ENCODE measurements around the gene TMEM179B.

Gene TMEM179B

DNA sequence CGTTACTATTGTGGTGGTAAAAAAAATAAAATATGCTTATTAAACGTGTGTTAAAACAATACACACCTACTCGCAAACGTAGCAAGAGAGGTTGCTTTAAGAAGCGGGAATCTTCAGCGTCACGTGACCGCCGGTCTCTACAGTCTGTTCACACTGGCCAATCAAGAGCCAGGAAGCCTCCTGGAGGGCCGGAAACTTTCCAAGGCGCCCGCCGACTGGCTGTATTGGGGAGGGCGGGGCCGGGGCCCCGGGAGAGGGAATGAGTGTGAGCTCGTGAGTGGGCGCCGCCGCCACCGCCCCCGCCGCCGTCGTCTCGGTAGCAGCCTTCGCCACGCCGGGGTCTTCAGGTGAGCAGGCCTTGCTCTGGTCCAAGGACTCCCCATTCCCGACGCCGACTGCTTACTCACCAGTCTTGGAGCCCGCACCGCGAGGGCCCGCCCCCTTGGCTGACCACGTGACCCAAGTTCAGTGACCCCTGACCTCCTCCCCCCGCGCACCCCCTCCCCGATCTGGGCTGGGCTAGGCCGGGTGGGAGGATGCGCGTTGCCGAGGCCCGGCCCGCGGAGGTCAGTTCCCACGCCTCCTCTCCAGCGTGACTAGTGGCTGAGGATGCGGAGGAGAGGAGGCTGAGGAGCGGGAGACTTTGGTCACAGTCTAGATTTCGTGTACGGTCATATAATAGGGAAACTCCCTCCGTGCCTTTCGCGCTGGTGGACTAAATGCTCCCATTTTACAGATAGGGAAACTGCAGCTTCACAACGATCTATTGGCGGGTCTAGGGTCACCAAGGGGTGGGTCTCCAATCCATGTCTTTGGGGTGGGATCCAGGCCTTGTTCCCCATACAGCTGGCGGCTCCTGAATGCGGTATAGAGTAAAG is 15.8 kb upstream of the TMEM179B start, which contains the start of gene TAF6L:
TAF6L (plus strand) TSS at position 253 of the 878 bp plus-strand sequence. CDS start 4,388 bp downstream, outside the sequence.
- Histone ChIP-seq H3K79me2 (ENCODE audit: control insufficient read depth, insufficient read depth, low read length) (peaks cover 4% of the 10 kb centered on the region), H2BK5ac (ENCODE audit: low read length) (peak within 1 kb of the TSS; percentile 85), H3K23ac (ENCODE audit: low read length) (no peak within 1 kb of the TSS), H3K79me1 (ENCODE audit: low read length) (peaks cover 8% of the 10 kb centered on the region), H3K4me1 (ENCODE audit: control insufficient read depth, low read depth, low read length) (peaks cover 4% of the 10 kb centered on the region), H3K4me2 (ENCODE audit: low read length) (peak within 1 kb of the TSS; percentile 88), H3K4ac (ENCODE audit: low read depth, low read length) (peak within 1 kb of the TSS; percentile 87), H3K18ac (ENCODE audit: low read length) (peak within 1 kb of the TSS; percentile 96), H4K5ac (ENCODE audit: low read length) (peak within 1 kb of the TSS; percentile 84), H3K36me3 (ENCODE audit: control insufficient read depth, insufficient read depth, low read length) (peaks cover 4% of the 10 kb centered on the region), H4K8ac (ENCODE audit: low read depth, low read length) (peak within 1 kb of the TSS; percentile 43), H3K56ac (ENCODE audit: low read length) (peak within 1 kb of the TSS; percentile 98), H3K4me3 (ENCODE audit: low read length) (peak within 1 kb of the TSS; percentile 52), H3K27ac (ENCODE audit: low read depth, low read length) (peak within 1 kb of the TSS; percentile 97), H3K9ac (ENCODE audit: low read length) (peak within 1 kb of the TSS; percentile 93), H2BK120ac (ENCODE audit: low read depth, low read length) (no peak within 1 kb of the TSS), H3K27me3 (ENCODE audit: insufficient read depth, low read length, poor library complexity) (no peaks in the 10 kb centered on the region), H2BK15ac (replicated peaks; ENCODE audit: low read depth) (no peak within 1 kb of the TSS), H2AK5ac (ENCODE audit: low read length) (peak within 1 kb of the TSS; percentile 30)
- no CpG with 5 or more reads among the region's 60 CpGs for WGBS (ENCODE audit: extremely low coverage, insufficient coverage, low lambda C conversion rate)
- DNase-seq = peak; percentile 99

- WGBS (ENCODE audit: extremely low coverage, insufficient coverage, low lambda C conversion rate) = no CpG with 5 or more reads among the region's 6 CpGs
- no peak overlapping the region for H3K18ac ChIP-seq (ENCODE audit: low read length)
- H3K4ac ChIP-seq (ENCODE audit: low read depth, low read length) = no peak overlapping the region
- H3K4me3 ChIP-seq (ENCODE audit: low read length) = no peak overlapping the region
- no peak overlapping the region for H3K9ac ChIP-seq (ENCODE audit: low read length)
- no peak overlapping the region for H2BK15ac ChIP-seq (replicated peaks; ENCODE audit: low read depth)
- H3K23ac ChIP-seq (ENCODE audit: low read length) = no peak overlapping the region
- H2BK5ac ChIP-seq (ENCODE audit: low read length) = no peak overlapping the region
- H3K56ac ChIP-seq (ENCODE audit: low read length) = no peak overlapping the region
- no peak overlapping the region for H2AK5ac ChIP-seq (ENCODE audit: low read length)
- H3K27ac ChIP-seq (ENCODE audit: low read depth, low read length) = no peak overlapping the region
- H2BK120ac ChIP-seq (ENCODE audit: low read depth, low read length) = no peak overlapping the region
- H3K36me3 ChIP-seq (ENCODE audit: control insufficient read depth, insufficient read depth, low read length) = peaks cover 4% of the 10 kb centered on the region
- H3K79me1 ChIP-seq (ENCODE audit: low read length) = peaks cover 8% of the 10 kb centered on the region
- peaks cover 4% of the 10 kb centered on the region for H3K4me1 ChIP-seq (ENCODE audit: control insufficient read depth, low read depth, low read length)
- H4K8ac ChIP-seq (ENCODE audit: low read depth, low read length) = no peak overlapping the region
- H3K4me2 ChIP-seq (ENCODE audit: low read length) = no peak overlapping the region
- no peak overlapping the region for H4K5ac ChIP-seq (ENCODE audit: low read length)
- peaks cover 4% of the 10 kb centered on the region for H3K79me2 ChIP-seq (ENCODE audit: control insufficient read depth, insufficient read depth, low read length)
- H3K27me3 ChIP-seq (ENCODE audit: insufficient read depth, low read length, poor library complexity) = no peaks in the 10 kb centered on the region
- no peak for DNase-seq
Observed at GRCh38 chr11:62774407-62774806, 12.8 kb upstream of the TMEM179B start.

- no peak overlapping the region for H3K9ac ChIP-seq (ENCODE audit: low read length)
- no peak overlapping the region for H3K4me3 ChIP-seq (ENCODE audit: low read length)
- H2BK15ac ChIP-seq (replicated peaks; ENCODE audit: low read depth) = no peak overlapping the region
- no peak overlapping the region for H3K4me2 ChIP-seq (ENCODE audit: low read length)
- H3K27ac ChIP-seq (ENCODE audit: low read depth, low read length) = no peak overlapping the region
- H3K4ac ChIP-seq (ENCODE audit: low read depth, low read length) = no peak overlapping the region
- H3K79me2 ChIP-seq (ENCODE audit: control insufficient read depth, insufficient read depth, low read length) = peaks cover 4% of the 10 kb centered on the region
- no peak overlapping the region for H3K23ac ChIP-seq (ENCODE audit: low read length)
- peaks cover 4% of the 10 kb centered on the region for H3K36me3 ChIP-seq (ENCODE audit: control insufficient read depth, insufficient read depth, low read length)
- no peaks in the 10 kb centered on the region for H3K27me3 ChIP-seq (ENCODE audit: insufficient read depth, low read length, poor library complexity)
- H2BK120ac ChIP-seq (ENCODE audit: low read depth, low read length) = no peak overlapping the region
- H4K8ac ChIP-seq (ENCODE audit: low read depth, low read length) = no peak overlapping the region
- no peak overlapping the region for H4K5ac ChIP-seq (ENCODE audit: low read length)
- H3K79me1 ChIP-seq (ENCODE audit: low read length) = peaks cover 8% of the 10 kb centered on the region
- no peak for DNase-seq
- peaks cover 1% of the 10 kb centered on the region for H3K4me1 ChIP-seq (ENCODE audit: control insufficient read depth, low read depth, low read length)
- H2AK5ac ChIP-seq (ENCODE audit: low read length) = no peak overlapping the region
- WGBS (ENCODE audit: extremely low coverage, insufficient coverage, low lambda C conversion rate) = no CpG with 5 or more reads among the region's 17 CpGs
- H2BK5ac ChIP-seq (ENCODE audit: low read length) = no peak overlapping the region
- no peak overlapping the region for H3K56ac ChIP-seq (ENCODE audit: low read length)
- no peak overlapping the region for H3K18ac ChIP-seq (ENCODE audit: low read length)
Observed at GRCh38 chr11:62775646-62776045, 11.6 kb upstream of the TMEM179B start.

DNA sequence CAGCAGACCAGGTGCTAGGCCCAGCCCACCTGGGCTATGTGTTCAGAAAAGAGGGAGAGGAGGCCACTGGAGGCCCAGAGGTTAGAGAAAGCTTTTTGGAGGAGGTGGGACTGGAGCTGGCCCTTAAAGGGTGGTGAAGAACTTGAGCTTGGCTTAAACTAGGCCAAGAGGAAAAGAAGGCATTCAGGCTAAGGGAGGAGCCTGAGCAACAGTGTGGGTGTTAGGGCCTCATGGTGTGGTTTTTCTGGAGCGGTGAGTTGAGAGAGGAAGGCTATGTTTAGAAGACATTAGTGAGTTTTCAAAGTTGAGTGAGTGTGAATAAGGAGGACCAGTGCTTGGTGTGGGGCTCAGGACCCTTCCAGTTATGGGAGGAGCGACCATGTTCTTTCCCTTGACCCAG is 9.8 kb upstream of the TMEM179B start:
- Histone ChIP-seq H3K23ac (ENCODE audit: low read length) (no peak overlapping the region), H3K79me2 (ENCODE audit: control insufficient read depth, insufficient read depth, low read length) (peaks cover 2% of the 10 kb centered on the region), H2BK5ac (ENCODE audit: low read length) (no peak overlapping the region), H3K18ac (ENCODE audit: low read length) (no peak overlapping the region), H3K4ac (ENCODE audit: low read depth, low read length) (no peak overlapping the region), H4K5ac (ENCODE audit: low read length) (no peak overlapping the region), H3K56ac (ENCODE audit: low read length) (no peak overlapping the region), H3K79me1 (ENCODE audit: low read length) (peaks cover 5% of the 10 kb centered on the region), H2BK15ac (replicated peaks; ENCODE audit: low read depth) (no peak overlapping the region), H3K27me3 (ENCODE audit: insufficient read depth, low read length, poor library complexity) (no peaks in the 10 kb centered on the region), H3K9ac (ENCODE audit: low read length) (no peak overlapping the region), H3K4me2 (ENCODE audit: low read length) (no peak overlapping the region), H3K27ac (ENCODE audit: low read depth, low read length) (no peak overlapping the region), H3K4me3 (ENCODE audit: low read length) (no peak overlapping the region), H2BK120ac (ENCODE audit: low read depth, low read length) (no peak overlapping the region), H4K8ac (ENCODE audit: low read depth, low read length) (no peak overlapping the region), H2AK5ac (ENCODE audit: low read length) (no peak overlapping the region), H3K36me3 (ENCODE audit: control insufficient read depth, insufficient read depth, low read length) (peaks cover 6% of the 10 kb centered on the region), H3K4me1 (ENCODE audit: control insufficient read depth, low read depth, low read length) (no peaks in the 10 kb centered on the region)
- no CpG with 5 or more reads among the region's 2 CpGs for WGBS (ENCODE audit: extremely low coverage, insufficient coverage, low lambda C conversion rate)
- no peak for DNase-seq

DNA sequence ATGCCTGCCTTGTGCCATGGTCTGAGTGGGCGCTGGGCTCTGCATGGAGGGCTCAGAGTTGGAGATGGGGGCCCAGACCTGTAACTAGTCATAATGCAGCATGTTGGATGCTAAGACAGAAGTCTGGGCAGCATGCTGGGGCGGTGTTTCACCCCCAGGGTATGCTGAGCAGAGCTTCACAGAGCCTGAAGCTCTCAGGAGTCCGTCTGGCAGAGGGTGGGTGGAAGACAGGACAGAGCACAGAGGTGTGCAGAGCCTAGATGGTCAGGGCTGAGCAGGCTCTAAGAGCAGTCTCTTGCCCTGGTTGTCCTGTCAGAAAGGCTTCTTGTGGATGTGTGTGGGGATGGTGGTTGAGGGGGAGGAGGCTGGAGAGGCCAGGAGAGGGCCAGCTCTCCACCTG is 8.8 kb upstream of the TMEM179B start:
- H2BK15ac ChIP-seq (replicated peaks; ENCODE audit: low read depth) = no peak overlapping the region
- H4K5ac ChIP-seq (ENCODE audit: low read length) = no peak overlapping the region
- H3K56ac ChIP-seq (ENCODE audit: low read length) = no peak overlapping the region
- H4K8ac ChIP-seq (ENCODE audit: low read depth, low read length) = no peak overlapping the region
- no peak overlapping the region for H3K23ac ChIP-seq (ENCODE audit: low read length)
- H3K79me1 ChIP-seq (ENCODE audit: low read length) = peaks cover 5% of the 10 kb centered on the region
- DNase-seq = no peak
- H3K9ac ChIP-seq (ENCODE audit: low read length) = no peak overlapping the region
- H3K27me3 ChIP-seq (ENCODE audit: insufficient read depth, low read length, poor library complexity) = no peaks in the 10 kb centered on the region
- no peak overlapping the region for H3K27ac ChIP-seq (ENCODE audit: low read depth, low read length)
- no peak overlapping the region for H3K4ac ChIP-seq (ENCODE audit: low read depth, low read length)
- peaks cover 8% of the 10 kb centered on the region for H3K36me3 ChIP-seq (ENCODE audit: control insufficient read depth, insufficient read depth, low read length)
- no peaks in the 10 kb centered on the region for H3K4me1 ChIP-seq (ENCODE audit: control insufficient read depth, low read depth, low read length)
- no peak overlapping the region for H3K4me2 ChIP-seq (ENCODE audit: low read length)
- no CpG with 5 or more reads among the region's 3 CpGs for WGBS (ENCODE audit: extremely low coverage, insufficient coverage, low lambda C conversion rate)
- no peak overlapping the region for H2BK120ac ChIP-seq (ENCODE audit: low read depth, low read length)
- H3K18ac ChIP-seq (ENCODE audit: low read length) = no peak overlapping the region
- no peak overlapping the region for H3K4me3 ChIP-seq (ENCODE audit: low read length)
- H3K79me2 ChIP-seq (ENCODE audit: control insufficient read depth, insufficient read depth, low read length) = peaks cover 2% of the 10 kb centered on the region
- H2BK5ac ChIP-seq (ENCODE audit: low read length) = no peak overlapping the region
- H2AK5ac ChIP-seq (ENCODE audit: low read length) = no peak overlapping the region

All from mesendoderm (in vitro differentiated cells).